Left renal pelvis (tissue), 4 donors: ENCODE measurements around the gene RAB4B. TPM values are rescaled to one million over a fixed set of nuclear protein-coding genes. Genes with fewer than 3 reads are reported as not detected.
"Not testable (repeated sequence)": the region's sequence is repeated elsewhere in the genome, so short reads cannot be mapped to it uniquely, and the experiment has no call there.

Experiments used
- DNase-seq, 4 donors: peaks; one replicate each; pipeline ENCODE4 v3.0.0-alpha.2; 2013; ENCODE audit warnings: low read depth in 4 of 4, low spot score in 3 of 4
- polyA plus RNA-seq, 4 donors: library from polyadenylated mRNA; unstranded; fragments of 120-200 nt; gene quantifications; one replicate each; pipeline ENCODE4 v1.2.1, GENCODE V29; 2013; ENCODE audit not compliant: insufficient read length in 4 of 4

Gene RAB4B
- polyA plus RNA-seq, 4 donors: 7.6 to 13.3 (median 8.7) TPM

DNA sequence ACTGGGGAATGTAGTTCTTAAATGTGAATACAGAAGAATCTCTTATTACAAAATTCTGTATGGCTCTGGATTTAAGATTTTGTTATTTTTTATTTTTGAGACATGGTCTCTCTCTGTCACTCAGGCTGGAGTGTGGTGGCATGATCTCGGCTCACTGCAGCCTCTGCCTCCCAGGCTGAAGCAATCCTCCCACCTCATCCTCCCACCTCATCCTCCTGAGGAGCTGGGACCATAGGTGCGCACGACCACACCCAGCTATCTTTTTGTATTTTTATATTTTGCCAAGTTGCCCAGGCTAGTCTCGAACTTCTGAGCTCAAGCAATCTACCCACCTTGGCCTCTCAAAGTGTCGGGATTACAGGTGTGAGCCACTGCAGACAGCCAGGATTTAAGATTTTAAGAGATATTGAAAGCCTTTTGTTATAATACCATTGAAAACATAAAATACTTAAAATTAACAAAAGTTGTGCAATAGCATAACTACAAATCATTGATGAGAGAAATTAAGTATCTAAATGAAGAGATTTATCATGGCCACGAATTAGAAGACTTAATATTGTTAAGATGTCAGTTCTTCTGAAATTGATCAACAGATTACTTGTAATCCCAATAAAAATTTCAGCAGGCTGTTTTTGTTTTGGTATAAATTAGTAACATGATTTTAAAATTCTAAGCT lies 58.8 kb downstream of the RAB4B start:
- no peak for DNase-seq

DNA sequence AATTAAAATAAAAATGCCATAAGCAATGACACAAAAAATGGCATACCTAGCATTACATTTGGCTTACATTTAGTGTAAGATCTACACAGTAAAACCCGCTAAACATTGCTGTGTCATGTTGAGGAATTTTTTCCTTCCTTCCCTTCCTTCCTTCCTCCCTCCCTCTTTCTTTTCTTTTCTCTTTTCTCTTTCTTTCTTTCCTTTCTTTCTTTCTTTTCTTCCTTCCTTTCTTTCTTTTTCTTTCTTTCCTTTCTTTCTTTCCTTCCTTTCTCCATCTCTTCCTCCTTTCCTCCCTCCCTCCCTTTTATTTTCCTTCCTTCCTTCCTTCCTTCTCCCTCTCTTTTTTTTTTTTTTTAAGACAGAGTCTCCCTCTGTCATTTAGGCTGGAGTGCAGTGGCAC lies 60.4 kb downstream of the RAB4B start:
- not testable (repeated sequence) for DNase-seq

DNA sequence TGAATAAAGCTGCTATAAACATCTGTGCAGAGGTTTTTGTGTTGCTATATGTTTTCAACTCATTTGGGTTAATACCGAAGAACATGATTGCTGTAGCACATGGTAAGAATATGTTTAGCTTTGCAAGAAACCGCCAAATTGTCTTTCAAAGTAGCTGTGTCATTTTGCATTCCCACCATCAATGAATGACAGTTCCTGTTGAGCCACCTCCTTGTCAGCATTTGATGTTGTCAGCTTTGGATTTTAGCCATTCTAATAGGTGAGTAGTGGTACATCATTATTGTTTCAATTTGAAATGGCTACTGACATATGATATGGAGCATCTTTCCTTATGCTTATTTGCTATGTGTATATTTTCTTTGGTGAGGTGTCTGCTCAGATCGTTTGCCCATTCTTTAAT lies 64.0 kb downstream of the RAB4B start:
- DNase-seq: not testable (repeated sequence)

DNA sequence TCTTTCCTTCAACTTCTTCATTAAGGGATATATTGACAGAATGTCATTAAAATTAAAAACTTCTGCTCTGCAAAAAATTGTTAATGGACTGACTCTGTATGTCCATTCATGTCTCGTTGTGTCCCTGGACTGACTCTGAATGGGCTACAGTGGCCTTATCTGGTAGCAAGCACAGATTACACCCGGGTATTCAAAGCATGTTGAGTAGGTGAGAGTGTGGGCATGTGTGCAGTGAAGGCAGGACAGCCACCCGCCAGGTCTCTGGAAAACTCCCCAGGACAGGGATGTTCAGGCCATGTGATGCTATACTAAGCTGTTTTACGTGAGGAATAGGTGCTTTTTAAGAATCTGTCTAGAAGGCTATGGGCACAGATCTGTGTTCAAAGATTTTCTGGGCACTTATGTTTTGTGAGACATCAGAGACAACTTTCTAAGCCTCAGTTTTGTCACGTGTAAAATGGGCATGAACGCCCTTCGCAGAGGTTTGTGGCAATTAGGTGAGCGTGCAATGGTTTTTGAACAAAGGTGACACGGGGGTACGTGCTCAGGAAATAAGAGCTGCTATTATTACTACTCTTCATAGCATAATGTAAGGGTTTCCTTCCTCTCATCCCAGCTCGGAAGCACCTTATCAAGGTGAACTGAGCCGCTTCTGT lies 65.1 kb downstream of the RAB4B start:
- DNase-seq: not testable (repeated sequence)

DNA sequence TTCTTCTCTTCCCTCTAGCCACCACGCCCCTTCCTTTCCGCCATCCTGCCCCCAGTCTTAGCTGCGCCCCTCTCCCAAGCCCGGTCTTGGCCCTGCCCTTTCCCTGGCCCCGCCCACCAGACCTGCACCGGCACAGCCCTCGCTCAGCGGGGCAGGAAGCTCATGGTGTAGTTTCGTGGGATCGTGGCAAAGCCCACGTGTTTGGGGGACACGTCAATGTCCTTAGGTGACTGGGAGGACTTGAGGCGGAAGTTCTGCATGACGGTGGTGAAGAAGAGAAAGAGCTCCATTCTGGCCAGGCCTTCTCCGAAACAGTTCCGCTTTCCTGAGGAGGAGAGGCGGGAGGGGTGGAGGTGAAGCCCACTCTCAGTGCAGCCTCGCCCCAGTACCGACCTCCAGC lies 65.6 kb downstream of the RAB4B start:
- not testable (repeated sequence) for DNase-seq

Other genes starting within 250 kb of the RAB4B start
- 10 to 100 TPM; 22.2 to 52.9 (median 40.8) TPM for gene SHKBP1, start 201.4 kb upstream of the RAB4B start, polyA plus RNA-seq
- 100 to 1,000 TPM; 193 to 531 (median 257) TPM for gene LTBP4, start 176.9 kb upstream of the RAB4B start, polyA plus RNA-seq
- 10 to 100 TPM; 11.5 to 35.0 (median 15.8) TPM for gene NUMBL, start 87.6 kb upstream of the RAB4B start, polyA plus RNA-seq
- gene COQ8B, start 61.4 kb upstream of the RAB4B start, polyA plus RNA-seq: 10 to 100 TPM; 25.9 to 49.7 (median 30.0) TPM
- gene ITPKC, start 61.1 kb upstream of the RAB4B start, polyA plus RNA-seq: 10 to 100 TPM in 3 of 4 donors, 1 to 10 TPM in 1; 9.3 to 16.3 (median 12.9) TPM
- 10 to 100 TPM in 3 of 4 donors, 1 to 10 TPM in 1; 9.4 to 22.5 (median 16.0) TPM for gene ACTMAP, start 27.8 kb upstream of the RAB4B start, polyA plus RNA-seq
- 100 to 1,000 TPM in 3 of 4 donors, 10 to 100 TPM in 1; 98.3 to 129 (median 121) TPM for gene SNRPA, start 27.0 kb upstream of the RAB4B start, polyA plus RNA-seq
- gene MIA, start 2.7 kb upstream of the RAB4B start, polyA plus RNA-seq: 1 to 10 TPM in 3 of 4 donors, under 1 TPM in 1; 0.45 to 2.0 (median 1.7) TPM
- gene EGLN2, start 20.9 kb downstream of the RAB4B start, polyA plus RNA-seq: 10 to 100 TPM; 62.3 to 84.2 (median 72.5) TPM
- gene CYP2A6, start 72.2 kb downstream of the RAB4B start, polyA plus RNA-seq: under 1 TPM in 1 of 4 donors, not detected in 3; 0.24 TPM
- under 1 TPM in 1 of 4 donors, not detected in 3; 0.87 TPM for gene CYP2A7, start 104.0 kb downstream of the RAB4B start, polyA plus RNA-seq
- 1 to 10 TPM in 3 of 4 donors, not detected in 1; 2.1 to 3.5 (median 2.8) TPM for gene CYP2B6, start 213.0 kb downstream of the RAB4B start, polyA plus RNA-seq